H1 (cell line): Measurements from ENCODE around the gene SEC11A. TPM values are rescaled to one million over a fixed set of nuclear protein-coding genes. Genes with fewer than 3 reads are reported as not detected.

ENCODE experiments used
- CHD1 ChIP-seq: IDR thresholded peaks from 2 replicates; pipeline ENCODE4 v1.6.1; 2012; ENCODE audit warnings: low read depth, low read length, improper control_type of control experiment
- CHD2 ChIP-seq: IDR thresholded peaks from 2 replicates; pipeline ENCODE4 v1.6.1; 2012; ENCODE audit warnings: low read length, improper control_type of control experiment
- KDM4A ChIP-seq: IDR thresholded peaks from one replicate; pipeline ENCODE4 v1.7.1; 2012; ENCODE audit warnings: low read depth, mild to moderate bottlenecking, moderate library complexity, low read length, inconsistent platforms; ENCODE audit not compliant: severe bottlenecking
- MAX ChIP-seq: IDR thresholded peaks from 2 replicates; pipeline ENCODE4 v1.6.1; 2012; ENCODE audit warnings: inconsistent platforms
- RNF2 ChIP-seq: fragments of 200-900, 300-1000 bp; sonication (generic); IDR thresholded peaks from 2 replicates; pipeline ENCODE4 v1.7.1; 2016; ENCODE audit warnings: borderline replicate concordance, low read depth, mild to moderate bottlenecking, antibody characterized with exemption, low read length; ENCODE audit not compliant: poor library complexity, severe bottlenecking; ENCODE audit errors: missing control alignments
- SRF ChIP-seq: IDR thresholded peaks from 2 replicates; pipeline ENCODE4 v1.6.1; 2011; ENCODE audit warnings: mild to moderate bottlenecking, low read depth, low read length, moderate library complexity
- TEAD4 ChIP-seq: IDR thresholded peaks from 2 replicates; pipeline ENCODE4 v1.6.1; 2012; ENCODE audit warnings: low read depth, low read length, inconsistent platforms, mixed read lengths
- YY1 ChIP-seq: IDR thresholded peaks from 2 replicates; pipeline ENCODE4 v1.6.1; 2011; ENCODE audit warnings: low read depth, mild to moderate bottlenecking, low read length
- polyA plus RNA-seq, 7 experiments: library from polyadenylated mRNA; depleted of rRNA in 3 of 7; stranded (reverse) in 5 of 7; unstranded in 2 of 7; fragments of >200 nt in 5 of 7; fragments of 200-250 nt in 2 of 7; gene quantifications; 1 replicate in 5 of 7; 2 replicates in 1 of 7; 4 replicates in 1 of 7; pipeline versions ENCODE4 v1.2.1 to v1.2.3, GENCODE V29; 2011 to 2013; ENCODE audit warnings: missing spikeins in 2 of 7, mixed read lengths in 2 of 7
- total RNA-seq: library from RNA; stranded (reverse); fragmentation: NEBNext Ultra II Directional; extraction: Animal tissue kit (Norgen Biotek cat#: 25700); gene quantifications from 2 replicates; pipeline ENCODE4 v1.2.1, GENCODE V29; 2021

SEC11A gene
- total and polyA plus RNA-seq, 2 of the 8 experiments (the other 6 are each of a cell fraction or from before 2014, with no cell fraction given): 268 to 316 TPM

GRCh38 chr15:84653910-84654688 lies 61.8 kb downstream of the SEC11A start, which contains the start of gene WDR73 (continued):
- TF ChIP-seq CHD2 (peak; percentile 100), MAX (peak; percentile 32; the same call in 1 of the 2 replicates), SRF (no peak), CHD1 (no peak), RNF2 (no peak), YY1 (no peak), KDM4A (peak; percentile 97), TEAD4 (no peak)
- TF ChIP-seq, all 59 proteins: peak for 15
